GM12878 (cell line): ENCODE results near the gene FOSB. TPM values are rescaled to one million over a fixed set of nuclear protein-coding genes. Genes with fewer than 3 reads are reported as not detected.

Experiments used
- ATAC-seq: fragments of 200-7000 bp; cut with Tn5 transposase; 3 replicates; pipeline ENCODE4 v1.9.1; 2020; ENCODE audit warnings: mild to moderate bottlenecking, moderate library complexity
- BruUV-seq: library from RNA; stranded (reverse); fragments of 400-500 nt; replicated peaks from 2 replicates; lab custom pipeline; 2021; lab: Mats Ljungman, UMichigan
- CTCF ChIA-PET: fragments of 300-600 bp; sonication (Branson Sonifier 250); formaldehyde crosslinking; extraction: SDS; loops from one replicate; lab custom pipeline; 2021; ENCODE audit warnings: inconsistent platforms; lab: Yijun Ruan, JAX
- POLR2A ChIA-PET: fragments of 350-600 bp; formaldehyde crosslinking; extraction: SDS; loops from one replicate; lab custom pipeline; 2021; ENCODE audit warnings: inconsistent platforms; lab: Charles Lee
- RAD21 ChIA-PET: fragments of 300-600 bp; sonication (Branson Sonifier 250); formaldehyde crosslinking; loops from one replicate; lab custom pipeline; 2023; ENCODE audit warnings: antibody characterized with exemption; ENCODE audit not compliant: unreplicated experiment; lab: Charles Lee
- SMC1A ChIA-PET: fragments of 300-600 bp; sonication (Branson Sonifier 250); formaldehyde crosslinking; loops from one replicate; lab custom pipeline; 2023; ENCODE audit not compliant: unreplicated experiment, uncharacterized antibody; lab: Charles Lee
- DNase-seq: peaks from one replicate; pipeline ENCODE4 v3.0.0-alpha.2; 2011; ENCODE audit warnings: low read depth, low spot score
- FAIRE-seq: peaks from 3 replicates; lab custom pipeline; 2011; peaks lifted over from hg19 to GRCh38; lab: Jason Lieb, UNC
- H2AFZ ChIP-seq: 2 replicates; pipeline ENCODE4 v1.6.0; 2011; ENCODE audit warnings: low read depth, low read length, control low read depth; ENCODE audit not compliant: control insufficient read depth
- H3K27ac ChIP-seq: 2 replicates; pipeline ENCODE4 v1.5.1; 2011; ENCODE audit warnings: control low read depth; ENCODE audit not compliant: control insufficient read depth, insufficient read depth
- H3K27me3 ChIP-seq, 2 experiments: replicated peaks in 1 of 2; 2 replicates each; pipeline versions ENCODE4 v1.6.0 to v1.6.1; 2011; ENCODE audit warnings: low read length in 1 of 2; ENCODE audit not compliant: control insufficient read depth in 2 of 2, insufficient read depth in 2 of 2
- H3K36me3 ChIP-seq, 2 experiments: 2 replicates each; pipeline ENCODE4 v1.5.1; 2011; ENCODE audit warnings: low read length in 1 of 2; ENCODE audit not compliant: control insufficient read depth in 2 of 2, insufficient read depth in 2 of 2
- H3K4me1 ChIP-seq: 2 replicates; pipeline ENCODE4 v1.6.1; 2011; ENCODE audit warnings: mild to moderate bottlenecking, low read length, moderate library complexity, mixed read lengths; ENCODE audit not compliant: control insufficient read depth, insufficient read depth
- H3K4me2 ChIP-seq: 2 replicates; pipeline ENCODE4 v1.6.0; 2011; ENCODE audit warnings: control low read depth; ENCODE audit not compliant: control insufficient read depth, insufficient read depth
- H3K4me3 ChIP-seq: fragments of 200-600 bp; sonication (generic); 2 replicates; pipeline ENCODE4 v1.5.1; 2016
- H3K79me2 ChIP-seq: 2 replicates; pipeline ENCODE4 v1.6.0; 2011; ENCODE audit warnings: low read length; ENCODE audit not compliant: control insufficient read depth, insufficient read depth
- H3K9ac ChIP-seq: 2 replicates; pipeline ENCODE4 v1.8.0; 2011; ENCODE audit warnings: low read length, control low read depth, mixed read lengths; ENCODE audit not compliant: control insufficient read depth, insufficient read depth
- H3K9me3 ChIP-seq: replicated peaks from 3 replicates; pipeline ENCODE4 v1.5.1; 2011; ENCODE audit warnings: mild to moderate bottlenecking, low read length; ENCODE audit not compliant: control insufficient read depth, insufficient read depth
- H4K20me1 ChIP-seq: 2 replicates; pipeline ENCODE4 v1.6.0; 2011; ENCODE audit not compliant: control insufficient read depth, insufficient read depth
- CBX5 ChIP-seq: sonication (generic); IDR thresholded peaks from 2 replicates; pipeline ENCODE4 v1.6.1; 2016; ENCODE audit warnings: low read depth, moderate library complexity, mild to moderate bottlenecking, inconsistent platforms
- CHD1 ChIP-seq: IDR thresholded peaks from 2 replicates; pipeline ENCODE4 v1.6.1; 2012; ENCODE audit warnings: low read depth, low read length, improper control_type of control experiment
- CTCF ChIP-seq, 3 experiments: IDR thresholded peaks in 2 of 3; conservative IDR thresholded peaks in 1 of 3; 2 replicates each; pipeline ENCODE4 v1.5.1; 2011; ENCODE audit warnings: low read depth in 3 of 3, low read length in 3 of 3, mild to moderate bottlenecking in 3 of 3, control low read depth in 2 of 3, moderate library complexity in 2 of 3, inconsistent platforms in 1 of 3, mixed read lengths in 1 of 3; ENCODE audit not compliant: control insufficient read depth in 2 of 3, insufficient read depth in 1 of 3; ENCODE audit errors: extremely low read depth in 1 of 3
- EZH2 ChIP-seq: IDR thresholded peaks from 2 replicates; pipeline ENCODE4 v1.6.1; 2012; ENCODE audit warnings: low read depth, mild to moderate bottlenecking, control low read depth, inconsistent platforms, low read length, borderline replicate concordance; ENCODE audit not compliant: control insufficient read depth
- HDGF ChIP-seq: fragments of 450-650 bp; IDR thresholded peaks from 2 replicates; pipeline ENCODE4 v1.6.1; 2016; ENCODE audit warnings: antibody characterized with exemption
- NFYB ChIP-seq: IDR thresholded peaks from 2 replicates; pipeline ENCODE4 v1.6.1; 2011; ENCODE audit warnings: low read depth, mild to moderate bottlenecking, low read length, improper control_type of control experiment, moderate library complexity; ENCODE audit not compliant: insufficient read depth
- PAX8 ChIP-seq: fragments of 450-650 bp; IDR thresholded peaks from 2 replicates; pipeline ENCODE4 v1.6.1; 2017; ENCODE audit warnings: mild to moderate bottlenecking, moderate library complexity
- SIN3A ChIP-seq: IDR thresholded peaks from 2 replicates; pipeline ENCODE4 v1.6.1; 2012; ENCODE audit warnings: low read depth, low read length, improper control_type of control experiment
- SUZ12 ChIP-seq: fragments of 200-600 bp; sonication (generic); IDR thresholded peaks from one replicate; pipeline ENCODE4 v1.6.1; 2018; ENCODE audit warnings: antibody characterized with exemption, mild to moderate bottlenecking; ENCODE audit not compliant: unreplicated experiment
- TARDBP ChIP-seq: IDR thresholded peaks from 2 replicates; pipeline ENCODE4 v1.6.1; 2016; ENCODE audit warnings: borderline replicate concordance
- ZNF274 ChIP-seq: IDR thresholded peaks from one replicate; pipeline ENCODE4 v1.8.0; 2011; ENCODE audit not compliant: insufficient read length, insufficient read depth
- WGBS: methylation state at CpG from one replicate; pipeline ENCODE4 v1.1.6; 2016; ENCODE audit warnings: low lambda C conversion rate; ENCODE audit not compliant: insufficient replicate concordance, insufficient coverage; ENCODE audit errors: missing lambda C conversion rate; 5-methylcytosine and 5-hydroxymethylcytosine counted together
- in situ Hi-C: fragments of 300-500 bp; cut with MboI; formaldehyde crosslinking; loops from 9 replicates; pipeline ENCODE4 v1.14.3; 2018; ENCODE audit warnings: mixed read lengths
- intact Hi-C: fragments of 100-400 bp; cut with micrococcal nuclease; formaldehyde crosslinking; loops from one replicate; pipeline ENCODE4 v1.14.2; 2022; ENCODE audit not compliant: unreplicated experiment
- polyA plus RNA-seq, 11 experiments: library from polyadenylated mRNA; depleted of rRNA in 4 of 11; unstranded in 6 of 11; stranded (reverse) in 5 of 11; fragments of >200 nt; fragmentation: Nextera tagmentation in 4 of 11; fragmentation: Illumina TruSeq in 1 of 11; extraction: Ambion mirVana in 4 of 11; extraction: Trizol in 1 of 11; gene quantifications; 1 replicate in 1 of 11; 2 replicates in 10 of 11; pipeline versions ENCODE4 v1.2.1 to v1.2.3, GENCODE V29; 2011 to 2016; ENCODE audit warnings: inconsistent platforms in 2 of 11, missing spikeins in 2 of 11, low read depth in 1 of 11
- total RNA-seq, 4 experiments: library from RNA; depleted of rRNA in 3 of 4; stranded (reverse); fragments of >200 nt in 3 of 4; fragmentation: Illumina TruSeq in 1 of 4; extraction: Trizol in 1 of 4; gene quantifications; 2 replicates each; pipeline versions ENCODE4 v1.2.1 to v1.2.3, GENCODE V29; 2013 to 2021
- TF ChIP-seq, protein P1 (sequence below): IDR thresholded peaks from 2 replicates; pipeline ENCODE4 v1.6.1; 2011; ENCODE audit warnings: borderline replicate concordance, low read depth, mild to moderate bottlenecking, moderate library complexity, mixed read lengths, low read length; ENCODE audit not compliant: insufficient read depth; ENCODE audit errors: extremely low read length
- TF ChIP-seq, protein P2 (sequence below): IDR thresholded peaks from 2 replicates; pipeline ENCODE4 v1.6.1; 2011; ENCODE audit warnings: borderline replicate concordance, low read depth, mild to moderate bottlenecking, moderate library complexity, low read length; ENCODE audit not compliant: insufficient read depth, poor library complexity, severe bottlenecking
- TF ChIP-seq, protein P3 (sequence below): IDR thresholded peaks from 2 replicates; pipeline ENCODE4 v1.6.1; 2011; ENCODE audit warnings: low read depth, mild to moderate bottlenecking, low read length, moderate library complexity, borderline replicate concordance; ENCODE audit errors: extremely low read depth

Gene FOSB
- total and polyA plus RNA-seq, 10 of the 15 experiments (the other 5 are each of a cell fraction or from before 2014, with no cell fraction given): 0.06 to 0.56 (median 0.26) TPM

DNA sequence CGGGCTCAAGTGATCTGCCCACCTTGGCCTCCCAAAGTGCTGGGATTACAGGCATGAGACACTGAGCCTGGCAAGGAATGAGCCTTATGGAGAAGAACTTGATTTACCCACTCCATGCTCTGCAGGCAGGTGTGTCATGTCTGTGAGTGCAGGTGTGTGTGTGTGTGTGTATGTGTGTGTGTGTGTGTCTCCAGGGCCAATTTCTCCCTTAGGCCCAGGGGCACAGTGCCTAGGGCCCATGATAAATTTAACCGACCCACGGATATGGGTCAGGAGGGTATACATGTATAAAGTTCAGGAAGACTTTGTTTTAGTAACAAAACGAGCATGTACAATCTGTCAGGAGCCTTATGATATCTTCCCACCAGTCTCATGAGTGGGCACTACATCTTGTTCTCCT lies 4.6 kb upstream of the FOSB start (continued):
- TF ChIP-seq, protein P1, sequence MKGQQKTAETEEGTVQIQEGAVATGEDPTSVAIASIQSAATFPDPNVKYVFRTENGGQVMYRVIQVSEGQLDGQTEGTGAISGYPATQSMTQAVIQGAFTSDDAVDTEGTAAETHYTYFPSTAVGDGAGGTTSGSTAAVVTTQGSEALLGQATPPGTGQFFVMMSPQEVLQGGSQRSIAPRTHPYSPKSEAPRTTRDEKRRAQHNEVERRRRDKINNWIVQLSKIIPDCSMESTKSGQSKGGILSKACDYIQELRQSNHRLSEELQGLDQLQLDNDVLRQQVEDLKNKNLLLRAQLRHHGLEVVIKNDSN: no peak
- TF ChIP-seq CTCF (IDR thresholded peaks at IDR 0.05 in 2 of 3, conservative IDR thresholded peaks at IDR 0.05 in 1 of 3; ENCODE audit: control insufficient read depth in 2 of 3, extremely low read depth in 1 of 3, insufficient read depth in 1 of 3, low read depth in 3 of 3, low read length in 3 of 3) (no peak), CHD1 (no peak), EZH2 (no peak)

DNA sequence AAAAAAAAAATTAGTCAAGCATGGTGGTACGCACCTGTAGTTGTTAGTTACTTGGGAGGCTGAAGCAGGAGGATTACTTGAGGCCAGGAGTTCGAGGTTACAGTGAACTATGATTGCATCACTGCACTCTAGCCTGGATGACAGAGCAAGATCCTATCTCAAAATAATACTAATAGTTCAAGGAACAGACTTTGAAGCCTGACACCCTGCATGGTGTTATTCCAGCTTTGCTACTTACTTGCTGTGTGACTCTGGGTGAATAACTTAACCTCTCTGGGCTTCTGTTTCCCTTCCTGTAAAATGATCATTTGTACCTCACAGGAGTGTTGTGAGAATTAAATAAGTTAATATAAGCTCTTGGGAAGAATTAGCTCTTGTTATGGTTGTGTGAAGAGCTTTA lies 3.5 kb upstream of the FOSB start:
- Histone ChIP-seq H4K20me1 (peaks cover 3% of the 10 kb centered on the region; the same call in 1 of the 2 replicates), H2AFZ (no peak overlapping the region), H3K27me3 (no peaks in the 10 kb centered on the region)
- no peak for DNase-seq
- TF ChIP-seq, protein P2, sequence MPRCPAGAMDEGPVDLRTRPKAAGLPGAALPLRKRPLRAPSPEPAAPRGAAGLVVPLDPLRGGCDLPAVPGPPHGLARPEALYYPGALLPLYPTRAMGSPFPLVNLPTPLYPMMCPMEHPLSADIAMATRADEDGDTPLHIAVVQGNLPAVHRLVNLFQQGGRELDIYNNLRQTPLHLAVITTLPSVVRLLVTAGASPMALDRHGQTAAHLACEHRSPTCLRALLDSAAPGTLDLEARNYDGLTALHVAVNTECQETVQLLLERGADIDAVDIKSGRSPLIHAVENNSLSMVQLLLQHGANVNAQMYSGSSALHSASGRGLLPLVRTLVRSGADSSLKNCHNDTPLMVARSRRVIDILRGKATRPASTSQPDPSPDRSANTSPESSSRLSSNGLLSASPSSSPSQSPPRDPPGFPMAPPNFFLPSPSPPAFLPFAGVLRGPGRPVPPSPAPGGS: no peak
- TF ChIP-seq, protein P3, sequence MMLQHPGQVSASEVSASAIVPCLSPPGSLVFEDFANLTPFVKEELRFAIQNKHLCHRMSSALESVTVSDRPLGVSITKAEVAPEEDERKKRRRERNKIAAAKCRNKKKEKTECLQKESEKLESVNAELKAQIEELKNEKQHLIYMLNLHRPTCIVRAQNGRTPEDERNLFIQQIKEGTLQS: no peak
- TF ChIP-seq NFYB (no peak), ZNF274 (no peak), TARDBP (no peak), PAX8 (no peak), SIN3A (no peak), HDGF (no peak), SUZ12 (no peak), CBX5 (no peak)
- TF ChIP-seq, all 136 proteins: peak for 0
- no peak overlapping the region for H3K4me2 ChIP-seq
- ChIA-PET RAD21 (no interaction called here), POLR2A (interaction anchor here (0.6 to 1.0 kb wide), 2 partner anchors 12 to 173 kb away, joined by 3 to 5 read pairs; no protein-coding TSS in a partner anchor), CTCF (interaction anchor here (1.0 kb wide), 1 partner anchor 10 kb away, joined by 3 read pairs; no protein-coding TSS in a partner anchor), SMC1A (interaction anchor here (1.0 to 3.1 kb wide), 2 partner anchors 15 to 25 kb away, joined by 3 to 7 read pairs; no protein-coding TSS in a partner anchor)
- peaks cover 5% of the 10 kb centered on the region for H3K4me1 ChIP-seq
- H3K79me2 ChIP-seq: no peaks in the 10 kb centered on the region
- no peak overlapping the region for H3K27ac ChIP-seq
- H3K9ac ChIP-seq: no peak overlapping the region
- no peak overlapping the region for H3K4me3 ChIP-seq
- H3K9me3 ChIP-seq: no peaks in the 10 kb centered on the region
- no peaks in the 10 kb centered on the region for H3K36me3 ChIP-seq
- in situ Hi-C loops (loop anchor here (25.0 kb wide), 1 partner anchor 1702 kb away; the partner anchor contains the start of gene SMG9), intact Hi-C loops (no loop called here)
- FAIRE-seq: no peak
- no peak for ATAC-seq
- BruUV-seq: no TSS peak
- WGBS: 46% methylated on average over 2 of the region's 2 CpGs
